Measurements from ENCODE around the gene AP1M1.

The AP1M1 gene

GRCh38 chr19:16197622-16198369 is at the start of gene AP1M1:
TSS of gene AP1M1 (plus strand) at chr19:16197911. CDS start at chr19:16198027, 116 bp downstream.
- peak; percentile 91 for DNase-seq (ENCODE audit: insufficient read length, low spot score)
- no peak for FAIRE-seq
- TF ChIP-seq POLR2A (IDR thresholded peaks at IDR 0.05; ENCODE audit: low read depth, low read length): peak; percentile 72

GRCh38 chr19:16148443-16149229 is 49.1 kb upstream of the AP1M1 start:
- DNase-seq (ENCODE audit: insufficient read length, low spot score) (no peak), FAIRE-seq (no peak)

GRCh38 chr19:16153582-16154336 is 44.0 kb upstream of the AP1M1 start:
- TF ChIP-seq POLR2A (IDR thresholded peaks at IDR 0.05; ENCODE audit: low read depth, low read length): no peak
- DNase-seq (ENCODE audit: insufficient read length, low spot score) (no peak), FAIRE-seq (no peak)

More at GRCh38 chr19:16148443-16149229, 49.1 kb upstream of the AP1M1 start:
- TF ChIP-seq POLR2A (IDR thresholded peaks at IDR 0.05; ENCODE audit: low read depth, low read length): no peak

- no peak for FAIRE-seq
- no peak for TF ChIP-seq POLR2A (IDR thresholded peaks at IDR 0.05; ENCODE audit: low read depth, low read length)
- no peak for DNase-seq (ENCODE audit: insufficient read length, low spot score)
These were observed 43.2 kb upstream of the AP1M1 start for GRCh38 chr19:16154557-16154956.

GRCh38 chr19:16155128-16155527 is 42.6 kb upstream of the AP1M1 start:
- no peak for TF ChIP-seq POLR2A (IDR thresholded peaks at IDR 0.05; ENCODE audit: low read depth, low read length)
- FAIRE-seq (no peak), DNase-seq (ENCODE audit: insufficient read length, low spot score) (no peak)

GRCh38 chr19:16156904-16157303 is 40.8 kb upstream of the AP1M1 start:
- DNase-seq (ENCODE audit: insufficient read length, low spot score) (no peak), FAIRE-seq (no peak)
- TF ChIP-seq POLR2A (IDR thresholded peaks at IDR 0.05; ENCODE audit: low read depth, low read length): no peak

GRCh38 chr19:16157601-16158000 is 40.1 kb upstream of the AP1M1 start:
- no peak for FAIRE-seq
- no peak for TF ChIP-seq POLR2A (IDR thresholded peaks at IDR 0.05; ENCODE audit: low read depth, low read length)

GRCh38 chr19:16159655-16160054 is 38.1 kb upstream of the AP1M1 start:
- no peak for FAIRE-seq
- no peak for TF ChIP-seq POLR2A (IDR thresholded peaks at IDR 0.05; ENCODE audit: low read depth, low read length)
- no peak for DNase-seq (ENCODE audit: insufficient read length, low spot score)

More at GRCh38 chr19:16157601-16158000, 40.1 kb upstream of the AP1M1 start:
- no peak for DNase-seq (ENCODE audit: insufficient read length, low spot score)

GRCh38 chr19:16160445-16160942 is 37.2 kb upstream of the AP1M1 start:
- no peak for DNase-seq (ENCODE audit: insufficient read length, low spot score)
- TF ChIP-seq POLR2A (IDR thresholded peaks at IDR 0.05; ENCODE audit: low read depth, low read length): no peak
- no peak for FAIRE-seq

- DNase-seq (ENCODE audit: insufficient read length, low spot score) (peak; percentile 74), FAIRE-seq (peak; percentile 60)
- TF ChIP-seq POLR2A (IDR thresholded peaks at IDR 0.05; ENCODE audit: low read depth, low read length): no peak
These were observed 36.7 kb upstream of the AP1M1 start for GRCh38 chr19:16160943-16161560.

- no peak for TF ChIP-seq POLR2A (IDR thresholded peaks at IDR 0.05; ENCODE audit: low read depth, low read length)
- peak; percentile 57 for FAIRE-seq
These were observed 35.9 kb upstream of the AP1M1 start for GRCh38 chr19:16161840-16162239.

GRCh38 chr19:16164222-16164890 is 33.4 kb upstream of the AP1M1 start:
- FAIRE-seq: no peak
- no peak for DNase-seq (ENCODE audit: insufficient read length, low spot score)
- TF ChIP-seq POLR2A (IDR thresholded peaks at IDR 0.05; ENCODE audit: low read depth, low read length): no peak

More at GRCh38 chr19:16161840-16162239, 35.9 kb upstream of the AP1M1 start:
- no peak for DNase-seq (ENCODE audit: insufficient read length, low spot score)

GRCh38 chr19:16166417-16166816 is 31.3 kb upstream of the AP1M1 start:
- no peak for TF ChIP-seq POLR2A (IDR thresholded peaks at IDR 0.05; ENCODE audit: low read depth, low read length)
- DNase-seq (ENCODE audit: insufficient read length, low spot score) (no peak), FAIRE-seq (no peak)

All from H54 (cell line).